ENCODE results near the gene PKMYT1.
A peak's percentile ranks its signal among the peaks of the same experiment; 100 is the strongest.

PKMYT1 gene

DNA sequence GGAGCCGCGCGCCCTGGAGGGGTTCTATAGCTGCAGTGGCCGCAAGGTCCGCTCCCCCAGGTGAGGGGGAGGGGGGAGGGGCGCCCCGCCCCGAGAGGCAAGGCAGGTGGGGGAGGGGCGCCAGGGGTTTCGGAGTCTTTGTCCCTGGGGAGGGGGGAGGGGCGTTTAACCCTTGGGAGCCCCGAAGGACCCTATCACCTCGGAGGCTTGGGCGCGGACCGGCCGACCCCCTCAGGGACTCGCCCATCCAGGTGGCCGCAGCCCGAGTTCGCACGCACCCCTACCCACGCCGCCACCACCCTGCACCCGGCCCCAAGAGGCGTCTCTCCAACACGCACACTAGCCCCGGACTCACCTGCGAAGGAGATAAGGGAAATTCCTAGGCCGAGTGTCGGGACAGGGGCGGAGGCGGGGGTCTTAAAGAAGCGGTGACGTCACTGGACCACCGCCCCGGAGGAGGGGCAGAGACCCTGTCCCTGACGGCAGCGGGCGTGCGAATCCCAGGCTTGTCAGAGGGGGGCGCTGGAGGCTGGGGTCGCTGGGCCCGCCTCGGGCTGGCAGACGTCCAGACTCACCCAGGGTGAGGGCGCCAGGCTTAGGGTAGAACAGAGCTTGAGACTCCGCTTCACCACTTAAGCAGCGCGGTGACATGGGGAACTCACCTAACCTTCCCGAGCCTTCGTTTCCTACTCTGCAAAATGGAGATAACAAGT, 37.7 kb upstream of the PKMYT1 start, which contains the start of gene CLDN6:
Gene CLDN6, minus strand, starts transcription at position 390 of the 713 bp plus-strand sequence. CDS start 2,162 bp downstream, outside the sequence.
- no peak for DNase-seq

DNA sequence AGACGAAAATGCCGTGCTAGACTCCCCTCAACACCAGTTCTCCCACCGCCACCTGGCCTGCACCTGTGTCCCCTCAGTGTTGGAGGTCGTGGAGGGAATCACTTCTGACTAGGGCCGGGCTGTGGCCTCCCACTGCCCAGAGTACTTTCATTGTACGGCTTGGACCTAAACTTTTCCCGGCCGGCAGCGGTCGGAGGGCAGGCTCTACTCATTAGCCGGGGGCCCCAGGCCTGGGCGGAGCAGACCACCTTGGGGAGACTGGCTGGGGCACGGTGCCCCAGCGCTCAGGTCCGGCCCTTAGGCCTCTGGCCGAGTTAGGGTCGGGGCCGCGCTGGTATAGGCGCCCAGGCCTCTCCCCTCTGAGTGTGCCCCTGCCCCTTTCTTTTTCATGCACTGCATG, 37.1 kb upstream of the PKMYT1 start:
- DNase-seq: no peak

DNA sequence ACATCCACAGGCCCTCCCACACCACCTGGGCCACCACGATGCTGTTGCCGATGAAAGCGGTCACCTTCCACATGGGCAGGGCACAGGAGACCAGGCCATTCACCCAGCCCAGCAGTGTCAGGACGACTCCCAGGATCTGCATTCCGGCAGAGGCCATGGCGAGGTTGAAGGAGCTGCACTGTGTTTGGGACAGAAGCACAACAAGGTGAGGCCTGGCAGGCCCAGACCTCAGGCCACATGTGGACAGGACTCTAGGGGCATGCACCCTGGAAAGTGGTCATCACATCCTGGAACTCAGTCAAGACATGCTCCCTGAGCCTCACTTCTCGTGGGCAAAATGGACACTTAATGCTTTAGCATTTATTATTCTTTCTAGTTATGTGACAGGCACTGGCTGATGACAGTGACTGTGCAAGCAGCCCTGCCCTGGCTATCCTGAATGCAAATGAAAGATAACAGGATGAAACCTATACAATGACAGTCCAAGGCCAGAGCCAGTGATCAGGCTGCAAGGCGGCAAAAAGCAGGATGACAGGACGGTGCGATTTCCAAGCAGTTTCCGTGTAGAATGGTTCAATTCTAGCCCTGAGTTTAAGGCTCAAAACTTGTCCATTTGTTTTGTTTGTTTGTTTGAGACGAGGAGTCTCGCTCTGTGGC, 35.7 kb upstream of the PKMYT1 start:
- no peak for DNase-seq

DNA sequence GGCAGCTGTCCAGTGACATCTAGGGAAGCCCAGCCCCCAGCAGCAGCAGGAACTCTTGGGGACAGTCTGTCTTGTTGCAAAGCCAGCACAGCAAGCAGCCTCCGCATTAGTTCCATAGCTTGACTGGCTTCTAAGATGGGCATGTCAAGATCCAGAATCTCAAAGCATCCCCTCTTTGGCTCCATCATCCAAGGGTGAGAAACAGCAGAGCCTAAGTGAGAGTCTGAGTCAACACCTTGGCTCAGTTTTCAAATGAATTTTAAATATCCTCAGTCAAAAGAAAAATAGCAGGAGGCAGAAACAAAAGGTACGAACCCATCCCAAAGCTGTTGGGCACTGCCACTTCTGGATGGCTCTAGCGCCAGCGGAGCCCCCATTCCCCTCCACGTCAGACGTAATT, 34.7 kb upstream of the PKMYT1 start:
- DNase-seq: no peak

DNA sequence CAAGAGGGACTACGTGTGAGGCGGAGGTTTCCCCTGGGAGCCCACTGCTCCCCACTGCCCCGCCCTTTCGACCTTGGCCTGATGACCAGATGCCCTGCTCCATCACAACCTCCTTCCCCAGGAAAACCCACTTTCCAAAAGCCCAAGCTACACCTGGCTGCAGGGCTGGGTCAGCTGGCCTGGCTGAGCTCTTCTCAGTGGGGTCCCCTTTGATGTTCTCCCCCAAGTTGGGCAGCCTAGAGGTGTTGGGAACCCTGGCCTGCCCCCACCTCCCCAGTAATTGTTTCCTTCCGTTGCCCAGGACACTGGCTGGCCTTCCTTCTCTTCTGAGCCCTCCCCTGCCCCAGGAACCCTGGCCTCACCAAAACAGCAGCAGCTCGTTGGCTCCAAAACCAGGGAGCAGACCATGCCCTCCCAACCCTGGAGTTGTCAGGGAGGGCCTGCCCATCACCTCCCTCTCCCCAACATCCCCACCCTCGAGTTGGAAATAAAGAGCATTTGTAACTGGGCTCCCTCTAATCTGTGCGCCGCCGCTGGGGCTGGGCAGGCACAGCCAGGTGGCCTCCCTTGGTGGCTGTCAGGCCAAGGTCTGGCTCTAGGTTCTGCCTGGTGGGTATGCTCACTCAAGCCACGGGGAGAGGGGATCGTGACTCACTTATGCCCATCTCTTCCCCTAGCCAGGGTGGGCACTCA, 33.9 kb upstream of the PKMYT1 start:
- DNase-seq: no peak

DNA sequence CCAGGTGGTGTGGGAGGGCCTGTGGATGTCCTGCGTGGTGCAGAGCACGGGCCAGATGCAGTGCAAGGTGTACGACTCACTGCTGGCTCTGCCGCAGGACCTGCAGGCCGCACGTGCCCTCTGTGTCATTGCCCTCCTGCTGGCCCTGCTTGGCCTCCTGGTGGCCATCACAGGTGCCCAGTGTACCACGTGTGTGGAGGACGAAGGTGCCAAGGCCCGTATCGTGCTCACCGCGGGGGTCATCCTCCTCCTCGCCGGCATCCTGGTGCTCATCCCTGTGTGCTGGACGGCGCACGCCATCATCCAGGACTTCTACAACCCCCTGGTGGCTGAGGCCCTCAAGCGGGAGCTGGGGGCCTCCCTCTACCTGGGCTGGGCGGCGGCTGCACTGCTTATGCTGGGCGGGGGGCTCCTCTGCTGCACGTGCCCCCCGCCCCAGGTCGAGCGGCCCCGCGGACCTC, 33.3 kb upstream of the PKMYT1 start:
- no peak for DNase-seq

DNA sequence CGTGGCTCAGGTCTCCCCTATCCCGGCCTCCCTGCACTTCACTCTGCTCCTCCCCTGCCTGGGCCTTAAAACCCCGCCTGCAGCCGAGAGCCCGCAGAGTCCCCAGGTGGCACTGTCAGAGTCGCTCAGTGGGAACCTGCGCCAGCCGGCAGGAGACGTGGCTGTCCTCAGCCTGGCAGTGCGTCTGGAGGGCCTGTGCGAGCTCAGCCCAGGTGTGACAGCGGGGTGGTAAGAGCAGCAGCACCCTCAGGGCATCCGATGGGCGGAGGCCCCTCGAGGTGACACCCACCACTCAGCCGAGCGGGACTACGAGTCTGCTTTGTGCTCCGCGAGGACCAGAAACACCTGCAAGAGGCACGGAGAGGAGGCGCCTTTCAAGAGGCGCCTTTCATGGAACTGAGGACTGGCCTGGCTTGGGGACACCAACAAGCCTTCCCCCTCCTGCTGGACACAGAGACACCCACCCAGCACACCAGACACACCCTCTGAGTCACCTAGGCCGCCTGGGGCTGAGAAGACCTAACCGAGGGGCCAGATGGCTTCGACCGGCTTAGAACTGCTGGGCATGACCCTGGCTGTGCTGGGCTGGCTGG, 32.7 kb upstream of the PKMYT1 start, which contains the start of gene CLDN9:
Gene CLDN9, plus strand, starts transcription at position 96 of the 593 bp plus-strand sequence. Its CDS starts 440 bp downstream, at position 536.
- DNase-seq: peak; percentile 89

DNA sequence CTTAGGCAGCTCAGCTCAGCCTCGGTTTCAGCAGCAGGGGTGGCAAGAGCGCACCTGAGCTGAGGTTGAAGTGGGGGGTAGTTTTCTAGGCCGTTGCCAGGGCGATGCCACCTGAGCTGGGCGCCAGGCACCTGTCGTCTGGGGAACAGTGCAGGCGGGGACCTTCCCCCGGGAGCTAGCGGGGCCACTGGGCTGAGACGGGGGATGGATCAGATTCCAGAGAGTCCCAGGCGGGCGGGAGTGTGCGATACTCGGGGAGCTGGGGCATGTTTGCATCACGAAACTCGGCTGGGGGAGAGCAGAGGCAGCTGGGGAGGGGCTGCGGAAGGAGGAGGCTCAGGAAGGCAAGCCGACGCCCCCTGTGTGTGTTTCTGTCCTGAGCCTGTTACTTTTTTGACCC, 32.0 kb upstream of the PKMYT1 start:
- DNase-seq: peak; percentile 93

DNA sequence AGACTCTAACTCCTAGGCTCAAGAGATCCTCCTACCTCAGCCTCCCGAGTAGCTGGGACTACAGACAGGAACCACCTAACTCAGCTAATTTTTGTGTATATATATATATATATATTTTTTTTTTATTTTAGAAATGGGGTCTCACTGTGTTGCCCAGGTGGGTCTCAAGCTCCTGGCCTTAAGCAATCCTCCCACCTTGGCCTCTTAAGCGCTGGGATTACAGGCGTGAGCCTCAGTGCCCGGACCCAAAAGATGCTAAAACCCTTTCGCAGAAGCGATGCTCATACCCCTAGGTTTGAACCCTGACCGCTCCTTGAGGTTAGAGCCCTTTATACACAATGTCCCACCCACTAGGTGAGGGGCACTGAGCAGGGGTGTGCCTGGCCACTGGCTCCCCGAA, 30.3 kb upstream of the PKMYT1 start:
- no peak for DNase-seq

DNA sequence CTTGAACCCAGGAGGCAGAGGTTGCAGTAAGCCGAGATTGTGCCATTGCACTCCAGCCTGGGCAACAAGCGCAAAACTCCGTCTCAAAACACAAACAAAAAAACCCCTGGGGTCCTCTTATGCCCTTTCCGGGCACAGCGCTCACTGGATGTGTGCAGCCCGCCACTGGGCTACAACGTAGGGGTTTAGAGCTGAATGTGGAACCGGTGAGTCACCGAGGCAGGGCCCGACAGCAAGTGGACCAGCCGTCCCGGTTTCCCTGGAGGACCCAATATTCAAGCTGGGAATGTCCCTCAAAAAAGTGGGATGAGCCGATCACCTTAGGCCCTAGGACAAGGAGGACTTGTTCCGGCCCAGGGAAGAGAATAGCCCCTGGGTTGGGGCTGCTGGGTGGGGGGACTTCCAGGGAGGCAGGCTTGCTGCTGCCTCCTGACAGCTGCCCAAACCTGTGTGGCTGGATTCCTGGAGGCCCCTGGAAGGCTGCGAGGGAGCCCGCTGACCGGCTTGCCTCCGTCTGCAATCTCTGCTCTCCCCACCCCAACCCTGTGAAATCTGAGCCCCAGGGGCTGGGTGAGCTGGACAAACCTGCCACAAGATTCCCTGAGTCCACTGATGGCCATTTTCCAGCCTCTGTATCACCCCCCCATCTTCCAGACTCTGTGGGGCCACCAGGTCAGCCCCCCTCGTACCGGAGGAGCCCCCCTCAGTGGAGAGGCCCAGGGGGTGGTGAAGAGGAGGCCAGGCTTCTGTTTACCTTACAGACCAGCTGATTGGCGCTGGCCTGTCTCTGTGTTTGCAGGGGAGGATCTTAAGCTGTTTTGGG, 29.5 kb upstream of the PKMYT1 start:
- no peak for DNase-seq

DNA sequence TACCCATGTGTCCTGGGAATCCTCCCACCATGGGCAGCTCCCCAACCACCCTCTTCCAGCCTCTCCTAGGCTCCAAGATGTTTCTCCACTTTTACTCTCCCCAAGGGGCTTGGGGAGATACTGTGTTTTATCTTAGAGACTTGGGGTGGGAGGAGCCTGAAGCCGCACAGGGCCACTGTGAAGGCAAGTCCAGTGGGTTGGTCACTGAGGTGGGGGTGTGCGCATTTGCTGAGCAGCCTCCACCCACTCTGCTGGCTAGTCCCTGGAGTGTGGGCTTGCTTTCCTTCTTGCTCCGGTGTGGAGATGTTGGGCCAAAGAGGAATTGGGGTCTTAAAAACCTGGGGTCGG, 28.4 kb upstream of the PKMYT1 start:
- DNase-seq: no peak

DNA sequence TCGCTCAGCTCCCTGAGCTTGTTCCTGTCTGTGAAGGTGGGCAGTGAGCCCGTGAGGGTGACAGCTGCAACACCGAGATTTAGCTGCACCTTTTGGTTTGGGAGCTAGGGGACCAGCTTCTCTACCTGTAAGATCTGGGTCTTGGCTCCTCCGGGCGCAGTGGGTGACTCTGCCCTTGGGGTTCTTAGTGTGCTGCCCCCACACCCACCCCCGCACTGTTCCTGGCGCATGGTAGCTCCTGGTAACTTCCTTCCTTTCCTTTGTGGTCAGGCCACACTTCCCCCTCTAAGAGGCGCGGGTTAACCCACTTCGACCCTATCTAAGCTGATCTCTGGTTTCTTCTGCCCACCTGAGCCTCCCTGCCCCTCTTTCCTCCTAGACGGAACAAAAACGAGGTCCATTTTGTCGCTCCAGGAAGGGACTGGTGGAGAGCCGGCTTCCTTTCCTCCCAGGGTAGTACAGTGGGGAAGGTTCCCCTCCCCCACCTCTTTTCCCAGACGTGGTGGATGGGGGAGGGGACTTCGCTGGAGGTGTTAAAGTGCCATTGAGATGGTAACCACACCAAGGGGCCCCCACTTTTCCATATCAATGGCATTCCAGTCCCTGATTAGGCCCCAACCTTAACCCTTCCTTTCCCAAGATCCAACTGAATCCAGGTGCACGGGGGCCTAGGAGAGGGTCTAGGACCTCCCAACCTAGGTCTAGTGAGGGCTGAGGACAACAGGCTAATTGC, 27.9 kb upstream of the PKMYT1 start:
- no peak for DNase-seq

DNA sequence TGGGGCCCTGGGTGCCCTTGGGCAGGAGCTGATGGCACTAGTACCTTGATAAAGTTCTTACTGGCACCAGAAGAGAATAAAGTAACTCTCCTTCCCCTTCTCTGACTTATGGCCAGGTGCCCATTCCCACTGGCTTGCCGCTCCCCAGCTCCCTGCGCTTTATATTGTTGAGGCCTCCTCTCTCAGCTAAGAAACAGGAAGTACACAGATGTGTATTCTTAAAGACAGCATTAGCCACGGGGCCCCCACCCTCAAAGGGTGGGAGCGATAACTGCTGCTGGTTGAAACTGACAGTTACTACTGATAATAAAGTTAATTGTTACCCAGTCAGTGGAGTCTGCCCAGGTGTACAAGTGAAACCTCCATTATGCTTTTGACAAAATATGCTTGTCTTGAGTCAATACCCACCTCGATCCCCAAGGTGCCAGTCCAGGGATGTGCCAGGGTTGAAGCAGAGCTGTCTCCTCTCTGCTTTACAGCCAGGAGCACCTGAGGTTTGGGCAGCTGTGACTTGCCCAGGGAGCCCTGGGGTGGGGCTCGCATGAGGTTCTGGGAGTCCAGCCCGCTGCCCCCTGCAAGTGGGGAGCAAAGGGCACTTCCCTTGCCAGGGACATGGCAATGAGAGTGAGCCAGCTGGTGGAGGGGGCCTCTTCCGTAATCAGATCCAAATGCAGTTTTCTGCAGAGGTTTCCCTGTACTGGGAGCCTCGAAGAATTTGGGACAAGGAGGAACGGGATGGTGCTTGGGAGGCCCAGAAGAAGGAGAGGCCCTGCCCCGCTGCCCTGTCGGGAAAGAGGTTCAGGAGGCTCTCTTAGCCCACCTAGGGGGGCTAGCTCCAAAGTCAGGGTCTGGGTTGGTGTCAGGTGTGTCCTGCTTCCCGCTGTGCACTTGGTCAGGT, 27.1 kb upstream of the PKMYT1 start:
- DNase-seq: no peak

DNA sequence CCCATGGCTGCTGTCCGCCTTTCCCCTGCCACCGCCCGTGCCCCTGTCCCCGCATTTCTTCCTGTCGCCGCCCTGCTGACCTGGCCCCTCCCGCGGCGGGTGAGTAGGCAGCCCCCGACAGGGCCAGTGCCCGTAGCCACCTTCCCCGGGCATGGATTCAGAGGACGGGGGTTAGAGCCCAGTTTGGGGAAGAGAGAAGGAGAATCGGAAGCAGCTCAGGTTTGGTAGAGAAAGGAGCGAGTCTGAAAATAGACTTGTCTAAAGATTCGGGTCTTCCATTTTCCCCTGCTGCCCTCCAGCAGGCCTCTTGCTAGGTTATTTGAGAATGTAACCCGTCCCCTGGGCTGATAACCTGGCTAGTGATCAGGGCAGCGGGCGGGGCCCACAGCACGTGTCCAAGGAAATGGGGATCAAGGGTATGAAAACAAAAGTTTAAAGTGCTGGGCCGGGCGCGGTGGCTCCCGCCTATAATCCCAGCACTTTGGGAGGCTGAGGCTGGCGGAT, 24.6 kb upstream of the PKMYT1 start:
- DNase-seq: no peak

DNA sequence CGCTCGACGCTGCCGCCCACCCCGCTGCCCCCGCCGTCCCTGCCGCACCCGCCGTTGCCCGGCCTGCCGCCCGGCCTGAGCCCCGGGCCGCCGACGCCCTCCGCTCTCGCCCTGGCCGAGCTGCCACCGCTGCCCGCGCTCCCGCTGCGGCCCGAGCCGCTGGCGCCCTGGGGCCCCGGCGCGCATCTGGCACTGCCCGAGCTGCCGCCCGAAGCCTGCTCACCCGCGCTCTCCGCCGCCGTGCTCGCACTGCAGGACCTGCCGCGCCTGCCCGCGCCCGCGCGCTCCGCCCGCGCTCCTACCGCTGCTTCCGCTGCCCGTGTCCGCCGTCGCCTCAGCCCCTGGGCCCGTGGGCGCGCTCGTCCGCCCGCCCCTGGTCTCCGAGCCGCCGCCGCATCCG, 24.1 kb upstream of the PKMYT1 start:
- no peak for DNase-seq

DNA sequence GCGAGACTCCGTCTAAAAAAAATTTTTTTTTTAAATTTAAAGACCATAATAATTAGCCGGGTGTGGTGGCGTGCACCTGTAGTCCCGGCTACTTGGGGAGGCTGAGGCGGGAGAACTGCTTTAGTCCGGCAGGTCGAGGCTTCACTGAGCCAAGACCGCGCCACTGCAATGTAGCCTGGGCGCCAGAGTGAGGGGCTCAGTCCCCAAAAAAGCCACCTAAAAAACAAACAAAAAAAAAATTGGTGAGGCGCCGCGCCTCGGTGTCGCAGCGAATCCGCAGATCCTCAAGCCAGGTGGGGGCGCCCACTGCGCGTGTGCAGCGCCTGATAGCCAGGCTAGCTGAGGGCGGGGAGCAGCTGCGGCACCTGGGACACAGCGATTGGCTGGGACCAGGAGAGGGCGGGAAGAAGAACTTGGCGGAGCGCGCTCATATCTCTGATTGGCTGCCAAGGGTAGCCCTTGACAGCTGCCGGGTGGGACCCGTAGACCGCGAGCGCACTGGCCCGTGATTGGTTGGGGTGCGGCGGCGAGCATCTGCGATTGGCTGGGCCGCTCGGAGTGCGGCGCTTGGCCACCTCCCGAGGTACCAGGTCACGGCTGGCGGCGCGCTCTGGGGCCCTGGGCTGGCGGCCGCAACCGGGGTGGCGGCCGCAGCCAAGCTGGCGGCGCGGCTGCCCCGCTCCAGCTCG, 23.5 kb upstream of the PKMYT1 start:
- peak; percentile 96 for DNase-seq

DNA sequence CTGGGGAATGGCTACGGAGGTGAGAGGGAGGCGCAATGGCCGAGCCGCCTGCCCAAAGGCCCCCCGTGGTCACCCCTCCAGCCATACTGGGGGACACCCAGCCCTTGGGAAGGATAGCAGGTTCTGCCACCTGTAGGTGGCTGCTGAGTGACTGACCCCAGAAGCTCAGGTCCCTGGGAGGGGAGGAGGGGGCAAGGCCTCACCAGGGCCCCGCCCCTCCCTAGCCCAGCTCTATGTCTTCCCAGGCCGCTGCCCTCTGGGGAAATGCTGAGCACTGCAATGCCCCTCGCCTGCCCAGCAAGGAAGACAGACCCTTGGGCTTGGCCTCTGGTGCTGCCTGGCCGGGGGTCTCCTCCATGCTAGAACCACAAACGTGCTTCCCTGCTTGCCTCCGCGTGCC, 21.1 kb upstream of the PKMYT1 start:
- DNase-seq: no peak

DNA sequence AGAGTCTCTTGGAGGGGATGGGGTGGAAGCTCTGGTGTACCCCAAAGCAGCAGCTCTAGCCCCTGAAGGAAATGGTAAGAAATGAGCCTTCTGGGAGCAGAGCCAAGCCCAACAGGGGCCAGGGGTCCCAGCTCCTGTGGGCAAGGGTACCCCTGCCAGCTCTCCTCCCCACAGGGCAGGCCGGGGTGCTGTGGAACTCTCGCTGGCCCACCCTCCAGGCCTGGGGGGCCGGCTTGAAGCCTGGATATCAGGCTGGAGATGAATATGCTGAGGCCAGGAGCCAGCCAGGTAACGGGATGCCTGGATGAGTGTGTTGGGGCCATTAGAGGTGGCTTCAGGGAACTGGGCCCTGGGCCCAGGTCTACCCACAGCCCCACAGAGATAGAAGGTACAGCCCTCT, 20.3 kb upstream of the PKMYT1 start:
- no peak for DNase-seq

DNA sequence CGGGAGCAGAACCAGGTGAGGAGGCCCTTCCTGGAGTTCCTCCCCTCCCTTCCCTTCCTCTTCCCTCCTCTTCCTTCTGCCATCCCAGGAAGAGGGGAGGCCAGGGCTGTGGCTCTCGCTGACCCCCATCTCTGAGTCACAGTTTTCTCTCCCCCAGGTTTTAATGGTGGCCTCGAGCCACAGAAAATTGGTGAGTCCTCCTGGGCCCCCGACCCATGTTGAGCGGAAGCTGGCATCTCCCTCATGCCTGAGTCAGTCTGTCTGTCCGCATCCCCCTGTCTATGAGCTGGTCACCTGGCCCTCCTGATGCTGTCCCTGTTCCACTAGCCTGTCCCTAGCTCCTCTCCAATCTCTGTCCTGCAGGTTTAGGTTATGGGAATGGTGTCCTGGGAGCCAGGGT, 19.7 kb upstream of the PKMYT1 start:
- no peak for DNase-seq

DNA sequence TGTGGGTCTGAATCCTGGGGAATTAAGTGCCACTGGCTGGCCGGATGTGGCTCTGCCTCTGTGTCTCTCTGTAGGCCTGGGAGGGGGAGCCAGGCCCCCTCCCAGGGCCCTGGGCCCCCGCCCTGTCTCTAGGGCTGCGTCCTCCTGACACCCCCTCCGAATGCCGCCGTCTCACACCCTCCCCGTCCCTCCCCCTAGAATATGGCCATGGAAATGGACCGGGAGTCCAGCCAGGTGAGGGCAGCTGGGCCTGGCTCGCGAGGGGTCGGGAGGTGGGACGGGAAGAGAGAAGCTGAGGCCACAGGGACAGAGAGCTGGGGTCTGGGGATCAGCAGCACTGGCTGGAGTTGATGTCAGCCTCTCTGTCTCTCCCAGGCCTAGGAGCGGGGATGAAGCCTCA, 16.1 kb upstream of the PKMYT1 start:
- no peak for DNase-seq

All from NCI-H2107 (cell line).